Stomach (tissue), 9 donors: Measurements from ENCODE around the gene SH3BP2. TPM values are rescaled to one million over a fixed set of nuclear protein-coding genes. Genes with fewer than 3 reads are reported as not detected.

ENCODE experiments used
- DNase-seq, 2 donors: peaks; one replicate each; pipeline versions ENCODE4 v3.0.0 to v3.0.0-alpha.2; 2013 to 2019
- H3K27ac ChIP-seq, 5 donors: fragments of 200-600 bp in 4 of 5; sonication (generic) in 4 of 5; one replicate each; pipeline ENCODE4 v1.5.1; 2013 to 2019; ENCODE audit warnings: mild to moderate bottlenecking in 1 of 5, moderate library complexity in 1 of 5
- H3K27me3 ChIP-seq, 3 donors: fragments of 200-600 bp; sonication (generic); one replicate each; pipeline ENCODE4 v1.5.1; 2017 to 2019; ENCODE audit warnings: mixed run types in 1 of 3
- H3K36me3 ChIP-seq, 4 donors: fragments of 200-600 bp; sonication (generic); 1 replicate in 3 of 4; 2 replicates in 1 of 4; pipeline ENCODE4 v1.5.1; 2016 to 2019
- H3K4me1 ChIP-seq, 4 donors: fragments of 200-600 bp; sonication (generic); one replicate each; pipeline ENCODE4 v1.5.1; 2016 to 2019
- H3K4me3 ChIP-seq, 4 donors: fragments of 200-600 bp; sonication (generic) in 3 of 4; one replicate each; pipeline ENCODE4 v1.5.1; 2016 to 2019; ENCODE audit warnings: mild to moderate bottlenecking in 1 of 4
- H3K9me3 ChIP-seq, 4 donors: fragments of 200-600 bp; sonication (generic); one replicate each; pipeline ENCODE4 v1.5.1; 2016 to 2019
- EP300 ChIP-seq: sonication (generic); formaldehyde crosslinking; IDR thresholded peaks from one replicate; pipeline ENCODE4 v1.6.1; 2017; ENCODE audit warnings: antibody characterized with exemption
- POLR2A ChIP-seq, 4 donors: fragments of 450-650 bp; IDR thresholded peaks; one replicate each; pipeline ENCODE4 v1.6.1; 2016; ENCODE audit warnings: antibody characterized with exemption in 4 of 4, control low read depth in 2 of 4, mild to moderate bottlenecking in 1 of 4, moderate library complexity in 1 of 4
- POLR2AphosphoS5 ChIP-seq, 3 donors: sonication (generic); formaldehyde crosslinking; IDR thresholded peaks; one replicate each; pipeline ENCODE4 v1.6.1; 2016; ENCODE audit warnings: antibody characterized with exemption in 3 of 3
- WGBS, 5 donors: extraction: QIAGEN DNeasy Blood & Tissue Kit in 3 of 5; methylation state at CpG; one replicate each; pipeline versions ENCODE4 v1.1.5 to v1.1.7; 2013 to 2018; 5-methylcytosine and 5-hydroxymethylcytosine counted together
- intact Hi-C: fragments of 100-400 bp; cut with DNase I; formaldehyde crosslinking; loops from one replicate; pipeline ENCODE4 v1.15.1; 2023; ENCODE audit warnings: low total_unique reads
- polyA plus RNA-seq, 3 donors: library from polyadenylated mRNA; stranded (reverse); fragments of 200-250 nt; gene quantifications; one replicate each; pipeline ENCODE4 v1.2.3, GENCODE V29; 2013
- total RNA-seq, 5 donors: library from RNA; depleted of rRNA; stranded (reverse); fragments of >200 nt; gene quantifications; one replicate each; pipeline versions ENCODE4 v1.1.0 to v1.2.3, GENCODE V29; 2014 to 2016
- TF ChIP-seq, protein P1 (sequence below), 7 experiments: fragments of 450-650 bp in 4 of 7; fragments of 200-600 bp in 3 of 7; sonication (generic) in 3 of 7; IDR thresholded peaks; one replicate each; pipeline ENCODE4 v1.5.1; 2016 to 2019; ENCODE audit warnings: antibody characterized with exemption in 7 of 7, control low read depth in 2 of 7, mild to moderate bottlenecking in 1 of 7
- donor health status: healthy with polysubstance abuse.
- donor health status: Bipolar disorder and iron deficiency.
- donor health status: healthy.

SH3BP2 gene
- total and polyA plus RNA-seq, 8 donors: 9.0 to 151 (median 32.7) TPM

- Histone ChIP-seq H3K36me3 (no peaks in the 10 kb centered on the region), H3K4me1 (peaks cover 69 to 89% (median 79%) of the 10 kb centered on the region in 4 donors), H3K27ac (peak overlapping the region in 3 of 5 donors; percentile 21 to 67 (median 59)), H3K9me3 (no peaks in the 10 kb centered on the region), H3K4me3 (no peak overlapping the region), H3K27me3 (no peaks in the 10 kb centered on the region)
- intact Hi-C loops: no loop called here
- no peak for DNase-seq
- WGBS, 5 donors: 79 to 86% (median 83%) methylated on average over 11 of the region's 11 CpGs
- TF ChIP-seq, protein P1, sequence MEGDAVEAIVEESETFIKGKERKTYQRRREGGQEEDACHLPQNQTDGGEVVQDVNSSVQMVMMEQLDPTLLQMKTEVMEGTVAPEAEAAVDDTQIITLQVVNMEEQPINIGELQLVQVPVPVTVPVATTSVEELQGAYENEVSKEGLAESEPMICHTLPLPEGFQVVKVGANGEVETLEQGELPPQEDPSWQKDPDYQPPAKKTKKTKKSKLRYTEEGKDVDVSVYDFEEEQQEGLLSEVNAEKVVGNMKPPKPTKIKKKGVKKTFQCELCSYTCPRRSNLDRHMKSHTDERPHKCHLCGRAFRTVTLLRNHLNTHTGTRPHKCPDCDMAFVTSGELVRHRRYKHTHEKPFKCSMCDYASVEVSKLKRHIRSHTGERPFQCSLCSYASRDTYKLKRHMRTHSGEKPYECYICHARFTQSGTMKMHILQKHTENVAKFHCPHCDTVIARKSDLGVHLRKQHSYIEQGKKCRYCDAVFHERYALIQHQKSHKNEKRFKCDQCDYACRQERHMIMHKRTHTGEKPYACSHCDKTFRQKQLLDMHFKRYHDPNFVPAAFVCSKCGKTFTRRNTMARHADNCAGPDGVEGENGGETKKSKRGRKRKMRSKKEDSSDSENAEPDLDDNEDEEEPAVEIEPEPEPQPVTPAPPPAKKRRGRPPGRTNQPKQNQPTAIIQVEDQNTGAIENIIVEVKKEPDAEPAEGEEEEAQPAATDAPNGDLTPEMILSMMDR (IDR thresholded peaks at IDR 0.05): no peak
- TF ChIP-seq EP300 (no peak), POLR2AphosphoS5 (IDR thresholded peaks at IDR 0.05) (no peak), POLR2A (IDR thresholded peaks at IDR 0.05) (no peak)
Observed at GRCh38 chr4:2847302-2847871, 54.5 kb downstream of the SH3BP2 start.

- no peak overlapping the region for H3K4me3 ChIP-seq
- peak in 1 of 2 donors; percentile 24 for DNase-seq
- H3K27me3 ChIP-seq: no peaks in the 10 kb centered on the region
- H3K36me3 ChIP-seq: peaks cover under 1 to 4% (median 3%) of the 10 kb centered on the region in 4 donors
- H3K4me1 ChIP-seq: peaks cover 74 to 91% (median 82%) of the 10 kb centered on the region in 4 donors
- 36 to 58% (median 53%) methylated on average over 2 of the region's 2 CpGs for WGBS, 5 donors
- intact Hi-C loops: no loop called here
- H3K9me3 ChIP-seq: no peaks in the 10 kb centered on the region
- H3K27ac ChIP-seq: peak overlapping the region in 4 of 5 donors; percentile 21 to 67 (median 58)
- TF ChIP-seq POLR2AphosphoS5 (IDR thresholded peaks at IDR 0.05) (peak in 1 of 3 donors; percentile 16), EP300 (no peak), POLR2A (IDR thresholded peaks at IDR 0.05) (no peak)
- TF ChIP-seq, protein P1 (IDR thresholded peaks at IDR 0.05): no peak
Observed at GRCh38 chr4:2848449-2848848, 55.6 kb downstream of the SH3BP2 start.

DNA sequence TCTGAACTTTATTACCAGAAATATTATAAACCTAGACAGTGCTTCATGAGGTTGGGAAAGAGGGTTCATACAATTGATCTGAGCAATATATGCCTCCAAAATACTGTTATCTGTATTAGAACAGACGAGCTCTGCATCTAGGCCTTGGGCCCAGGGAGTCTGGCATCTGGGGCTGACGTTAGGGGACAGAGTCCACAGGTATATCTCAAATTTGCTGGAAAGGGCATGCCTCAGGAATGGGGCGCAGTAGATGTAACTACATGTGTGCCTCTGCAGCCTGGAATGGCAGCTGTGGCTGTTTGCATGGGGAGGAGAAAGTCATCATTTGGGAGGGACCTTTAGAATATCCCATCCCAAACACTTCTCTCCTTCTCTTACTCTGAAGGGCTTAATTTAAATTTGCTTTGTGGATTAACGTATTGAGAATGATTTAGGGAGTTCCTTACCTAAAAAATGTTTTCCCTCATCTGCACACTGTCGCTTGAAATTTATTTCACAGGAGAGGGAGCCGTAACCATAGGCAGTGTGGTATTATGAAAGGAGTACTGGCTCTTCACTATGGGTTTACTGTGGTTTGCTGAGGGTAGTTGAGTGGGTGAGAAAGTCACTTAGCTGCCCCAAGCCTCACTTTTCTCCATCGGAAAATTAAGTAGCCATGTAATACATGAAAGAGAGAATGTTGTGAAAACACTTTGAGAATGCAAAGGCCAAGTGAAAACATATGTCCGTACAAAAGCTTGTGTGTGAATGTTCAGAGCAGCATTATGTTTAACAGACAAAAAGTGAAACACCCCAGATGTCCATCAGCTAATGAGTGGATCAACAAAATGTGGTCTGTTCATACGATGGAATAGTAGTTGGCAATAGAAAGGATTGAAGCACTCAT is 56.6 kb downstream of the SH3BP2 start:
- peaks cover 9 to 15% (median 12%) of the 10 kb centered on the region in 4 donors for H3K36me3 ChIP-seq
- no peaks in the 10 kb centered on the region for H3K27me3 ChIP-seq
- H3K4me1 ChIP-seq: peaks cover 80 to 98% (median 91%) of the 10 kb centered on the region in 4 donors
- TF ChIP-seq POLR2AphosphoS5 (IDR thresholded peaks at IDR 0.05) (peak in 1 of 3 donors; percentile 41), EP300 (no peak), POLR2A (IDR thresholded peaks at IDR 0.05) (no peak)
- TF ChIP-seq, protein P1 (IDR thresholded peaks at IDR 0.05): no peak
- intact Hi-C loops: no loop called here
- DNase-seq: peak; percentile 51 to 71
- 32 to 44% (median 37%) methylated on average over 9 of the region's 9 CpGs for whole genome bisulfite sequencing, 5 donors
- H3K27ac ChIP-seq: peak overlapping the region in 4 of 5 donors; percentile 21 to 67 (median 58)
- H3K4me3 ChIP-seq: no peak overlapping the region
- H3K9me3 ChIP-seq: no peaks in the 10 kb centered on the region

DNA sequence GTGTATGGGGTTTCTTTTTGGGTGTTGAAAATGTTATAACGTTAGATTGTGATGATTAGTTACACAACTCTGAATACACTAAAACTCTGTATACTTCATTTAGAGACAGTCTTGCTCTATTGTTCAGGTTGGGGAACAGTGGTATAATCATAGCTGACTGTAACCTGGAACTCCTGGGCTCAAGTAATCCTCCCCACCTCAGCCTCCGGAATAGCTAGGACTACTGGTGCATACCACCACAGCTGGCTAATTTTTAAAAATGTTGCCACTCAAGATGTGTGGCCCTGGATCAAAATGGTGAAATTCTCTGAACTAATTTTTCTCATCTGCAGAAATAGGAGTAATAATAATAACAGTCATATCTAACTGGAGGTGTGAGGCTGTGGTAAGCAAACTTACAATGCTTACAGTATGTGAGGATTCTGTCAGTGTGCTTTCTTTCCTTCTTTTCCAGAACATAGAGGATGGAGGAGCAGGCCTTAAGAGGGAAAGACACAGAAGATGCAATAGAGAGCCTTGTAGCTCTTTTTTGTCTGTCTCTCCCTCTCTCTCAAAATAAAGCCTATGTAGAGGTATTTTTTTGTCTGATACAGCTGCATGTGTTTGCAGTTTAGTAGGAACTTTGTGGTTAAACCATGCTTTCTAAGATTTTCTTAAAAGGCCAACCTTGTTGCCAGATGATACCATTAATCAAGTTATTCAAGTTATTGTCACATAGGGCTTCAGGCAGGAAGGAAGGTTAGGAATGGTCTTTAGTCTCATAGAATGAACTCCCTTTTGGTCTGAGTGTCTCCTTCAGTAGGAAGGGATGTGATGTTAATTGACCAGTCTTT is 58.3 kb downstream of the SH3BP2 start:
- no peak overlapping the region for H3K4me3 ChIP-seq
- no peak for DNase-seq
- peaks cover 73 to 98% (median 88%) of the 10 kb centered on the region in 4 donors for H3K4me1 ChIP-seq
- no peaks in the 10 kb centered on the region for H3K9me3 ChIP-seq
- H3K27ac ChIP-seq: peak overlapping the region in 3 of 5 donors; percentile 37 to 68 (median 43)
- H3K27me3 ChIP-seq: no peaks in the 10 kb centered on the region
- peaks cover 9 to 20% (median 15%) of the 10 kb centered on the region in 4 donors for H3K36me3 ChIP-seq
- intact Hi-C loops: no loop called here
- TF ChIP-seq EP300: no peak
- TF ChIP-seq, protein P1 (IDR thresholded peaks at IDR 0.05): no peak
- no peak for TF ChIP-seq POLR2A (IDR thresholded peaks at IDR 0.05)
- TF ChIP-seq POLR2AphosphoS5 (IDR thresholded peaks at IDR 0.05): no peak
- 56 to 74% (median 63%) methylated on average over 2 of the region's 2 CpGs for WGBS, 5 donors
